GM19035 (cell line): ENCODE data around the gene MEGF11.
"Not testable (repeated sequence)": the region's sequence is repeated elsewhere in the genome, so short reads cannot be mapped to it uniquely, and the experiment has no call there.

Experiments
- ATAC-seq: cut with Tn5 transposase; IDR thresholded peaks from one replicate; pipeline ENCODE4 v1.9.1; 2021; ENCODE audit not compliant: unreplicated experiment

Gene MEGF11

GRCh38 chr15:66276546-66276945, 23.0 kb upstream of the MEGF11 start:
- ATAC-seq = no peak

- ATAC-seq = no peak
Measured at GRCh38 chr15:66275352-66275751, 21.8 kb upstream of the MEGF11 start.

- no peak for ATAC-seq
Measured at GRCh38 chr15:66270932-66271331, 17.4 kb upstream of the MEGF11 start.

- ATAC-seq = no peak
Measured at GRCh38 chr15:66269326-66270090, 16.0 kb upstream of the MEGF11 start.

- ATAC-seq = no peak
Measured at GRCh38 chr15:66264859-66265513, 11.4 kb upstream of the MEGF11 start.

- ATAC-seq = not testable (repeated sequence)
Measured at GRCh38 chr15:66262837-66263236, 9.3 kb upstream of the MEGF11 start.

- no peak for ATAC-seq
Measured at GRCh38 chr15:66261056-66261455, 7.5 kb upstream of the MEGF11 start.

- ATAC-seq = no peak
Measured at GRCh38 chr15:66256692-66257091, 3.1 kb upstream of the MEGF11 start.

GRCh38 chr15:66254951-66255676, 1.6 kb upstream of the MEGF11 start:
- no peak for ATAC-seq

- no peak for ATAC-seq
Measured at GRCh38 chr15:66254089-66254950, 770 bp upstream of the MEGF11 start.

GRCh38 chr15:66252685-66253417, 699 bp downstream of the MEGF11 start:
- no peak for ATAC-seq

GRCh38 chr15:66251790-66252684, 1.5 kb downstream of the MEGF11 start:
- no peak for ATAC-seq

- no peak for ATAC-seq
Measured at GRCh38 chr15:66251065-66251789, 2.3 kb downstream of the MEGF11 start.

GRCh38 chr15:66249605-66250174, 3.9 kb downstream of the MEGF11 start:
- no peak for ATAC-seq

- no peak for ATAC-seq
Measured at GRCh38 chr15:66246937-66247336, 6.6 kb downstream of the MEGF11 start.

- not testable (repeated sequence) for ATAC-seq
Measured at GRCh38 chr15:66245832-66246231, 7.7 kb downstream of the MEGF11 start.

- no peak for ATAC-seq
Measured at GRCh38 chr15:66241908-66242285, 11.7 kb downstream of the MEGF11 start.
